Neuronal stem cell (in vitro differentiated cells): Measurements from ENCODE around the gene CXCR3.

ENCODE experiments used
- DNase-seq: peaks from one replicate; pipeline ENCODE4 v3.0.0-alpha.2; 2013; ENCODE audit warnings: low spot score
- H2AFZ ChIP-seq: one replicate; pipeline ENCODE4 v1.6.1; 2013; ENCODE audit warnings: mild to moderate bottlenecking, low read length, inconsistent platforms
- H2AK5ac ChIP-seq: 2 replicates; pipeline ENCODE4 v1.6.1; 2013; ENCODE audit warnings: low read depth, mild to moderate bottlenecking, inconsistent platforms, low read length, moderate library complexity, mixed read lengths
- H2BK120ac ChIP-seq: 2 replicates; pipeline ENCODE4 v1.6.1; 2013; ENCODE audit warnings: low read depth, mild to moderate bottlenecking, inconsistent platforms, low read length, moderate library complexity, mixed read lengths
- H2BK12ac ChIP-seq: one replicate; pipeline ENCODE4 v1.6.1; 2013; ENCODE audit warnings: low read length, inconsistent platforms
- H2BK15ac ChIP-seq: 2 replicates; pipeline ENCODE4 v1.6.1; 2013; ENCODE audit warnings: mild to moderate bottlenecking, low read length, inconsistent platforms, mixed read lengths
- H2BK5ac ChIP-seq: one replicate; pipeline ENCODE4 v1.6.1; 2013; ENCODE audit warnings: inconsistent platforms, mild to moderate bottlenecking, low read length, moderate library complexity
- H3K14ac ChIP-seq: one replicate; pipeline ENCODE4 v1.6.1; 2013; ENCODE audit warnings: low read length, inconsistent platforms
- H3K18ac ChIP-seq: 2 replicates; pipeline ENCODE4 v1.6.1; 2013; ENCODE audit warnings: low read length, inconsistent platforms
- H3K23ac ChIP-seq: 2 replicates; pipeline ENCODE4 v1.6.1; 2013; ENCODE audit warnings: low read depth, mild to moderate bottlenecking, mixed read lengths, low read length, inconsistent platforms; ENCODE audit not compliant: poor library complexity
- H3K27ac ChIP-seq: replicated peaks from 3 replicates; pipeline ENCODE4 v1.5.1; 2013; ENCODE audit warnings: low read length, inconsistent platforms
- H3K27me3 ChIP-seq, 3 experiments: 2 replicates each; pipeline ENCODE4 v1.6.1; 2013; ENCODE audit warnings: low read length in 3 of 3, mild to moderate bottlenecking in 2 of 3, inconsistent platforms in 1 of 3, low read depth in 1 of 3, mixed read lengths in 1 of 3, moderate library complexity in 1 of 3; ENCODE audit not compliant: control insufficient read depth in 3 of 3, insufficient read depth in 3 of 3
- H3K36me3 ChIP-seq, 2 donors: replicated peaks in 1 of 2; 2 replicates each; pipeline ENCODE4 v1.6.1; 2013; ENCODE audit warnings: low read length in 2 of 2; ENCODE audit not compliant: control insufficient read depth in 2 of 2, insufficient read depth in 2 of 2
- H3K4ac ChIP-seq: 2 replicates; pipeline ENCODE4 v1.6.1; 2013; ENCODE audit warnings: inconsistent platforms, mild to moderate bottlenecking, low read length, moderate library complexity
- H3K4me1 ChIP-seq, 2 donors: 1 replicate in 1 of 2; 2 replicates in 1 of 2; pipeline ENCODE4 v1.6.1; 2013; ENCODE audit warnings: low read length in 2 of 2, low read depth in 1 of 2; ENCODE audit not compliant: control insufficient read depth in 2 of 2, insufficient read depth in 1 of 2
- H3K4me2 ChIP-seq: one replicate; pipeline ENCODE4 v1.6.1; 2013; ENCODE audit warnings: mild to moderate bottlenecking, low read length, inconsistent platforms; ENCODE audit not compliant: insufficient read depth, poor library complexity, severe bottlenecking
- H3K4me3 ChIP-seq, 2 donors: 2 replicates each; pipeline ENCODE4 v1.5.1; 2013; ENCODE audit warnings: low read length in 2 of 2, mild to moderate bottlenecking in 2 of 2, inconsistent platforms in 1 of 2, moderate library complexity in 1 of 2
- H3K79me1 ChIP-seq: one replicate; pipeline ENCODE4 v1.6.1; 2013; ENCODE audit warnings: low read depth, mild to moderate bottlenecking, inconsistent platforms, low read length, moderate library complexity
- H3K9ac ChIP-seq: one replicate; pipeline ENCODE4 v1.6.1; 2013; ENCODE audit warnings: mild to moderate bottlenecking, low read depth, low read length, inconsistent platforms; ENCODE audit not compliant: poor library complexity
- H3K9me3 ChIP-seq, 2 donors: replicated peaks in 1 of 2; 2 replicates each; pipeline versions ENCODE3 to v1.6.1; 2013; ENCODE audit warnings: low read length in 2 of 2, mild to moderate bottlenecking in 2 of 2, inconsistent platforms in 1 of 2, low read depth in 1 of 2, mixed read lengths in 1 of 2, moderate library complexity in 1 of 2; ENCODE audit not compliant: control insufficient read depth in 2 of 2, insufficient read depth in 1 of 2
- H4K8ac ChIP-seq: one replicate; pipeline ENCODE4 v1.6.1; 2013; ENCODE audit warnings: low read depth, mild to moderate bottlenecking, inconsistent platforms, low read length, moderate library complexity
- H4K91ac ChIP-seq: one replicate; pipeline ENCODE4 v1.6.1; 2013; ENCODE audit warnings: low read length, low read depth, mild to moderate bottlenecking, inconsistent platforms; ENCODE audit not compliant: poor library complexity
- WGBS, 2 donors: extraction: QIAGEN DNeasy Blood & Tissue Kit; methylation state at CpG; one replicate each; pipeline ENCODE4 v1.1.7; 2013; ENCODE audit warnings: missing lambda C conversion rate in 2 of 2, mixed read lengths in 1 of 2; ENCODE audit not compliant: insufficient read length in 2 of 2, insufficient replicate concordance in 1 of 2; ENCODE audit errors: extremely low coverage in 2 of 2; 5-methylcytosine and 5-hydroxymethylcytosine counted together

The CXCR3 gene

GRCh38 chrX:71632923-71633657, 14.8 kb upstream of the CXCR3 start:
- Histone ChIP-seq H2BK120ac (no peak overlapping the region), H3K9me3 (no peaks in the 10 kb centered on the region), H2AK5ac (no peak overlapping the region), H3K23ac (no peak overlapping the region), H3K4me1 (no peaks in the 10 kb centered on the region), H3K14ac (no peak overlapping the region), H4K91ac (no peak overlapping the region), H3K18ac (no peak overlapping the region), H3K79me1 (no peaks in the 10 kb centered on the region), H2BK15ac (no peak overlapping the region), H3K27me3 (peaks cover 0 to 2% (median 0%) of the 10 kb centered on the region in 3 experiments), H3K9ac (no peak overlapping the region), H3K36me3 (no peaks in the 10 kb centered on the region), H2BK5ac (no peak overlapping the region), H3K27ac (no peak overlapping the region), H2AFZ (no peak overlapping the region), H3K4me2 (no peak overlapping the region), H3K4me3 (no peak overlapping the region), H3K4ac (no peak overlapping the region), H2BK12ac (no peak overlapping the region), H4K8ac (no peak overlapping the region)
- WGBS, 2 donors, result no CpG with 5 or more reads among the region's 10 CpGs
- DNase-seq, result no peak

DNA sequence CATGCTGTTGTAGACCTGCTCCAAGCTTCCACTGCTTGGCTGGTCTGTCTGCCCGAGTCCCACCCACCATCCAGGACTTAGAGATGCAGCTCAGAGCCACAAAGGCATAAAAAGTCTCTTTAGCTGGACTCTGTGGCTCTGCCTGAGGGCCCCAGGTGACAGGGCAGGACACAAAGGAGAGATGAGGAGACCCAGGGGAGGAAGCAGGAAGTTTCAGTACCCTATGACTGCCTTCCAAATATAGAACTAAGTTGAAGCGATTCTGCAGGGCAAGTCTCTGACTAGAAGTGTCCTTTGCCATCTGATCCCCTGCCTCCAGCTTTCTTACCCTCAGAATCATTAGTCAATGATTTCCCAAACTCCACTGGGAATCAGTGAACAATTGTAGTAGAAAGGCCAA, 11.2 kb upstream of the CXCR3 start:
- no peak overlapping the region for H3K4me2 ChIP-seq
- no peak overlapping the region for H3K14ac ChIP-seq
- H3K27ac ChIP-seq, result no peak overlapping the region
- no peak overlapping the region for H2BK15ac ChIP-seq
- no peak overlapping the region for H3K4me3 ChIP-seq
- no peak overlapping the region for H3K23ac ChIP-seq
- H2AFZ ChIP-seq, result no peak overlapping the region
- H3K9ac ChIP-seq, result no peak overlapping the region
- H3K27me3 ChIP-seq, result peaks cover 0 to 1% (median 0%) of the 10 kb centered on the region in 3 experiments
- H4K8ac ChIP-seq, result no peak overlapping the region
- H3K18ac ChIP-seq, result no peak overlapping the region
- H2BK12ac ChIP-seq, result no peak overlapping the region
- H4K91ac ChIP-seq, result no peak overlapping the region
- no peak overlapping the region for H2BK5ac ChIP-seq
- WGBS, 2 donors, result no CpG with 5 or more reads among the region's 2 CpGs
- no peak overlapping the region for H2AK5ac ChIP-seq
- H3K79me1 ChIP-seq, result no peaks in the 10 kb centered on the region
- H3K36me3 ChIP-seq, result no peaks in the 10 kb centered on the region
- H3K9me3 ChIP-seq, result no peaks in the 10 kb centered on the region
- no peaks in the 10 kb centered on the region for H3K4me1 ChIP-seq
- DNase-seq, result no peak
- H2BK120ac ChIP-seq, result no peak overlapping the region
- no peak overlapping the region for H3K4ac ChIP-seq

- Histone ChIP-seq H3K4me1 (no peaks in the 10 kb centered on the region), H2AFZ (no peak overlapping the region), H2BK120ac (no peak overlapping the region), H3K4me3 (no peak overlapping the region), H3K9me3 (no peaks in the 10 kb centered on the region), H2BK15ac (no peak overlapping the region), H3K36me3 (no peaks in the 10 kb centered on the region), H3K4ac (no peak overlapping the region), H3K14ac (no peak overlapping the region), H2BK12ac (no peak overlapping the region), H3K18ac (no peak overlapping the region), H3K79me1 (no peaks in the 10 kb centered on the region), H4K8ac (no peak overlapping the region), H3K23ac (no peak overlapping the region), H3K27me3 (no peaks in the 10 kb centered on the region), H3K4me2 (no peak overlapping the region), H3K9ac (no peak overlapping the region), H3K27ac (no peak overlapping the region), H2AK5ac (no peak overlapping the region), H4K91ac (no peak overlapping the region), H2BK5ac (no peak overlapping the region)
- WGBS, 2 donors, result no CpG with 5 or more reads among the region's 14 CpGs
- no peak for DNase-seq
These were observed 9.5 kb upstream of the CXCR3 start for GRCh38 chrX:71627588-71628404.

DNA sequence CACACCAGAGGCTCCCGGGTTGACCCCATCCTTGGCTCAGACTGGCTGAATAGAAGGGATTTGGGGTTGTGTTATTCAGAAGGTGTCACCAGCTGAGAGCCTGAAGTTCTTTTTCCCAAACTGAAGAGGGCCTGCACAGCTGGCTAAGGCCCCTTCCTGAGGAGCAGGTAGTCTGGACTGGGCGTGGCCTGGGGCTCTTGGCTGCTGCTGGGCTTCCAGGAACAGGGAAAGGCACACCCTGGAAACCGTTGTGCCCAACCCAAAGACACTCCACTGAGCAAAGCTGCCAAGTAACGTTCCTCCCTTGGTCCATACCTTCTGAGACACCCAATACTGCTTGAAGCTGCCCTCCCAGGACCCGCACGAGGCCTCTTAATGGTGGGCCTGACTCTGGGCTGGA, 8.3 kb upstream of the CXCR3 start:
- no peak overlapping the region for H3K27ac ChIP-seq
- no peak overlapping the region for H3K4me3 ChIP-seq
- H3K27me3 ChIP-seq, result no peaks in the 10 kb centered on the region
- H3K79me1 ChIP-seq, result no peaks in the 10 kb centered on the region
- no peak overlapping the region for H3K4me2 ChIP-seq
- H3K18ac ChIP-seq, result no peak overlapping the region
- H2BK12ac ChIP-seq, result no peak overlapping the region
- H3K4me1 ChIP-seq, result no peaks in the 10 kb centered on the region
- H2BK120ac ChIP-seq, result no peak overlapping the region
- H2AK5ac ChIP-seq, result no peak overlapping the region
- H4K8ac ChIP-seq, result no peak overlapping the region
- no peaks in the 10 kb centered on the region for H3K9me3 ChIP-seq
- H3K14ac ChIP-seq, result no peak overlapping the region
- H2AFZ ChIP-seq, result no peak overlapping the region
- H3K23ac ChIP-seq, result no peak overlapping the region
- no peak for DNase-seq
- H3K36me3 ChIP-seq, result no peaks in the 10 kb centered on the region
- H3K4ac ChIP-seq, result no peak overlapping the region
- no CpG with 5 or more reads among the region's 6 CpGs for WGBS, 2 donors
- no peak overlapping the region for H2BK15ac ChIP-seq
- H4K91ac ChIP-seq, result no peak overlapping the region
- no peak overlapping the region for H3K9ac ChIP-seq
- H2BK5ac ChIP-seq, result no peak overlapping the region
